ENCODE results near the gene RC3H2. TPM values are rescaled to one million over a fixed set of nuclear protein-coding genes. Genes with fewer than 3 reads are reported as not detected.

The RC3H2 gene
- total and polyA plus RNA-seq, 10 of the 15 experiments (the other 5 are each of a cell fraction or from before 2014, with no cell fraction given) = 7.2 to 25.5 (median 16.1) TPM

- no TSS peak for BruUV-seq (replicated peaks)
- no peak for DNase-seq (ENCODE audit: low read depth, low spot score)
- no peak for TF ChIP-seq CUX1 (IDR thresholded peaks at IDR 0.05; ENCODE audit: insufficient replicate concordance, low read depth, low read length)
- no peak for TF ChIP-seq POU2F2 (IDR thresholded peaks at IDR 0.05; ENCODE audit: borderline replicate concordance, low read depth, low read length)
- TF ChIP-seq TCF3 (IDR thresholded peaks at IDR 0.05; ENCODE audit: borderline replicate concordance, insufficient read depth, low read depth, low read length) = no peak
- no peak for TF ChIP-seq DPF2 (IDR thresholded peaks at IDR 0.05)
- no peak for TF ChIP-seq RUNX3 (IDR thresholded peaks at IDR 0.05; ENCODE audit: low read length)
- TF ChIP-seq SIN3A (IDR thresholded peaks at IDR 0.05; ENCODE audit: low read depth, low read length) = no peak
- no peak for TF ChIP-seq SIX5 (IDR thresholded peaks at IDR 0.05; ENCODE audit: low read depth, low read length, severe bottlenecking)
- TF ChIP-seq ZNF622 (IDR thresholded peaks at IDR 0.05) = no peak
- no peak for TF ChIP-seq WRNIP1 (IDR thresholded peaks at IDR 0.05; ENCODE audit: borderline replicate concordance, low read depth, low read length)
- no peak for TF ChIP-seq SMARCA5 (IDR thresholded peaks at IDR 0.05)
- TF ChIP-seq BHLHE40 (IDR thresholded peaks at IDR 0.05; ENCODE audit: borderline replicate concordance in 1 of 2, low read depth in 2 of 2, low read length in 1 of 2) = no peak
- TF ChIP-seq EGR1 (IDR thresholded peaks at IDR 0.05; ENCODE audit: borderline replicate concordance in 1 of 2, low read depth in 2 of 2, low read length in 2 of 2) = no peak
- TF ChIP-seq NBN (IDR thresholded peaks at IDR 0.05) = no peak
- TF ChIP-seq SREBF2 (IDR thresholded peaks at IDR 0.05; ENCODE audit: low read length) = no peak
- no peak for TF ChIP-seq HDAC2 (IDR thresholded peaks at IDR 0.05)
- no peak for TF ChIP-seq ZBTB11 (CRISPR knock-in tag; IDR thresholded peaks at IDR 0.05)
- no peak for TF ChIP-seq KAT2A (conservative IDR thresholded peaks at IDR 0.05; ENCODE audit: control insufficient read depth, low read depth, low read length)
- no peak for TF ChIP-seq SRF (IDR thresholded peaks at IDR 0.05; ENCODE audit: low read depth in 2 of 2, low read length in 2 of 2)
- TF ChIP-seq NRF1 (conservative IDR thresholded peaks at IDR 0.05; ENCODE audit: low read depth, low read length) = no peak
These were observed 41.8 kb downstream of the RC3H2 start for GRCh38 chr9:122863407-122863806.

More at GRCh38 chr9:122863407-122863806, 41.8 kb downstream of the RC3H2 start:
- ATAC-seq (no peak), FAIRE-seq (no peak)
- RAD21 ChIA-PET (ENCODE audit: unreplicated experiment) = no interaction called here
- intact Hi-C loops (cut with micrococcal nuclease; ENCODE audit: unreplicated experiment) (no loop called here), in situ Hi-C loops (cut with MboI) (no loop called here)
- Histone ChIP-seq H2AFZ (ENCODE audit: control insufficient read depth, low read depth, low read length) (no peak overlapping the region), H3K27me3 (replicated peaks in 1 of 2; ENCODE audit: control insufficient read depth in 2 of 2, insufficient read depth in 2 of 2, low read length in 1 of 2) (no peaks in the 10 kb centered on the region), H3K4me1 (ENCODE audit: control insufficient read depth, insufficient read depth, low read length) (no peaks in the 10 kb centered on the region), H3K79me2 (ENCODE audit: control insufficient read depth, insufficient read depth, low read length) (no peaks in the 10 kb centered on the region), H3K4me3 (no peak overlapping the region), H3K9ac (ENCODE audit: control insufficient read depth, insufficient read depth, low read length) (no peak overlapping the region), H3K9me3 (replicated peaks; ENCODE audit: control insufficient read depth, insufficient read depth, low read length) (no peaks in the 10 kb centered on the region), H4K20me1 (ENCODE audit: control insufficient read depth, insufficient read depth) (no peaks in the 10 kb centered on the region), H3K4me2 (ENCODE audit: control insufficient read depth, insufficient read depth) (no peak overlapping the region), H3K36me3 (ENCODE audit: control insufficient read depth in 2 of 2, insufficient read depth in 2 of 2, low read length in 1 of 2) (peaks cover 0 to 5% of the 10 kb centered on the region in 2 experiments), H3K27ac (ENCODE audit: control insufficient read depth, insufficient read depth) (no peak overlapping the region)
- CTCF ChIA-PET = interaction anchor here (0.7 to 2.0 kb wide), 3 partner anchors 12 to 641 kb away, joined by 3 to 6 read pairs (median 3); no protein-coding TSS in a partner anchor
- POLR2A ChIA-PET = no interaction called here
- SMC1A ChIA-PET (ENCODE audit: uncharacterized antibody, unreplicated experiment) = interaction anchor here (0.9 kb wide), 1 partner anchor 119 kb away, joined by 4 read pairs; no protein-coding TSS in a partner anchor
- WGBS (ENCODE audit: insufficient coverage, insufficient replicate concordance, low lambda C conversion rate, missing lambda C conversion rate) = 100% methylated on average over 3 of the region's 3 CpGs
